ENCODE results near the gene CSMD2.
"Not testable (repeated sequence)": the region's sequence is repeated elsewhere in the genome, so short reads cannot be mapped to it uniquely, and the experiment has no call there.

CSMD2 gene

GRCh38 chr1:34100332-34100731 is 64.7 kb downstream of the CSMD2 start:
- no peak for DNase-seq

- DNase-seq = not testable (repeated sequence)
Observed at GRCh38 chr1:34092399-34092798, 72.6 kb downstream of the CSMD2 start.

GRCh38 chr1:34089731-34090130 is 75.3 kb downstream of the CSMD2 start:
- DNase-seq = no peak

- no peak for DNase-seq
Observed at GRCh38 chr1:34087986-34088385, 77.0 kb downstream of the CSMD2 start.

GRCh38 chr1:34086561-34086960 is 78.5 kb downstream of the CSMD2 start:
- no peak for DNase-seq

GRCh38 chr1:34083974-34084373 is 81.1 kb downstream of the CSMD2 start:
- DNase-seq = no peak

- DNase-seq = not testable (repeated sequence)
Observed at GRCh38 chr1:34082085-34082670, 82.9 kb downstream of the CSMD2 start.

- DNase-seq = no peak
Observed at GRCh38 chr1:34078383-34078782, 86.6 kb downstream of the CSMD2 start.

GRCh38 chr1:34075576-34075975 is 89.5 kb downstream of the CSMD2 start:
- no peak for DNase-seq

- DNase-seq = no peak
Observed at GRCh38 chr1:34073028-34073695, 91.9 kb downstream of the CSMD2 start.

GRCh38 chr1:34070201-34070836 is 94.7 kb downstream of the CSMD2 start:
- no peak for DNase-seq

GRCh38 chr1:34066981-34067603 is 97.9 kb downstream of the CSMD2 start:
- DNase-seq = no peak

GRCh38 chr1:34066166-34066565 is 98.9 kb downstream of the CSMD2 start:
- no peak for DNase-seq

GRCh38 chr1:34065498-34065897 is 99.5 kb downstream of the CSMD2 start:
- no peak for DNase-seq

- DNase-seq = no peak
Observed at GRCh38 chr1:34060901-34061415, 104.1 kb downstream of the CSMD2 start.

- no peak for DNase-seq
Observed at GRCh38 chr1:34060187-34060730, 104.8 kb downstream of the CSMD2 start.

- no peak for DNase-seq
Observed at GRCh38 chr1:34057347-34058130, 107.5 kb downstream of the CSMD2 start.

GRCh38 chr1:34055818-34056217 is 109.2 kb downstream of the CSMD2 start:
- DNase-seq = no peak

- DNase-seq = no peak
Observed at GRCh38 chr1:34054920-34055319, 110.1 kb downstream of the CSMD2 start.

- DNase-seq = no peak
Observed at GRCh38 chr1:34053660-34054059, 111.4 kb downstream of the CSMD2 start.

- DNase-seq = no peak
Observed at GRCh38 chr1:34052565-34052964, 112.5 kb downstream of the CSMD2 start.

GRCh38 chr1:34050709-34051485 is 114.1 kb downstream of the CSMD2 start:
- no peak for DNase-seq
